GM21367 (cell line): ENCODE results near the gene CYB5R4.
A peak's percentile ranks its signal among the peaks of the same experiment; 100 is the strongest.
"Not testable (repeated sequence)": the region's sequence is repeated elsewhere in the genome, so short reads cannot be mapped to it uniquely, and the experiment has no call there.

ENCODE experiments used
- ATAC-seq: cut with Tn5 transposase; IDR thresholded peaks from one replicate; pipeline ENCODE4 v1.9.1; 2021; ENCODE audit not compliant: unreplicated experiment

Gene CYB5R4

GRCh38 chr6:83862776-83863471, 3.4 kb downstream of the CYB5R4 start:
- no peak for ATAC-seq

GRCh38 chr6:83867043-83867442, 7.6 kb downstream of the CYB5R4 start:
- ATAC-seq = no peak

- ATAC-seq = no peak
Measured at GRCh38 chr6:83867527-83868161, 8.2 kb downstream of the CYB5R4 start.

- no peak for ATAC-seq
Measured at GRCh38 chr6:83868639-83869038, 9.2 kb downstream of the CYB5R4 start.

- no peak for ATAC-seq
Measured at GRCh38 chr6:83870649-83871048, 11.2 kb downstream of the CYB5R4 start.

GRCh38 chr6:83872386-83873118, 13.1 kb downstream of the CYB5R4 start:
- no peak for ATAC-seq

- no peak for ATAC-seq
Measured at GRCh38 chr6:83873869-83874268, 14.4 kb downstream of the CYB5R4 start.

- ATAC-seq = no peak
Measured at GRCh38 chr6:83875843-83876242, 16.4 kb downstream of the CYB5R4 start.

- no peak for ATAC-seq
Measured at GRCh38 chr6:83878902-83879644, 19.6 kb downstream of the CYB5R4 start.

- ATAC-seq = no peak
Measured at GRCh38 chr6:83879746-83880145, 20.3 kb downstream of the CYB5R4 start.

GRCh38 chr6:83883240-83883639, 23.8 kb downstream of the CYB5R4 start:
- ATAC-seq = no peak

GRCh38 chr6:83884523-83884922, 25.0 kb downstream of the CYB5R4 start:
- peak; percentile 91 for ATAC-seq

- no peak for ATAC-seq
Measured at GRCh38 chr6:83885984-83886383, 26.5 kb downstream of the CYB5R4 start.

- ATAC-seq = no peak
Measured at GRCh38 chr6:83889621-83890020, 30.1 kb downstream of the CYB5R4 start.

- ATAC-seq = no peak
Measured at GRCh38 chr6:83890520-83890919, 31.0 kb downstream of the CYB5R4 start.

- ATAC-seq = no peak
Measured at GRCh38 chr6:83891586-83891985, 32.1 kb downstream of the CYB5R4 start.

- no peak for ATAC-seq
Measured at GRCh38 chr6:83893024-83893423, 33.5 kb downstream of the CYB5R4 start.

GRCh38 chr6:83897094-83897493, 37.6 kb downstream of the CYB5R4 start:
- not testable (repeated sequence) for ATAC-seq

GRCh38 chr6:83901624-83902023, 42.1 kb downstream of the CYB5R4 start:
- no peak for ATAC-seq

- ATAC-seq = no peak
Measured at GRCh38 chr6:83904395-83904794, 44.9 kb downstream of the CYB5R4 start.

- no peak for ATAC-seq
Measured at GRCh38 chr6:83905648-83906047, 46.2 kb downstream of the CYB5R4 start.
